Right lobe of liver (tissue), 6 donors: ENCODE results near the gene IZUMO4. TPM values are rescaled to one million over a fixed set of nuclear protein-coding genes. Genes with fewer than 3 reads are reported as not detected.
A peak's percentile ranks its signal among the peaks of the same experiment; 100 is the strongest.

ENCODE experiments used
- ATAC-seq, 4 donors: fragments of 200-7000 bp; cut with Tn5 transposase; one replicate each; pipeline ENCODE4 v1.9.1; 2020; ENCODE audit warnings: mild to moderate bottlenecking in 4 of 4, moderate library complexity in 4 of 4
- DNase-seq, 3 donors: peaks; one replicate each; pipeline ENCODE4 v3.0.0-alpha.2; 2020
- H3K27ac ChIP-seq, 3 donors: fragments of 200-600 bp; one replicate each; pipeline ENCODE4 v1.8.0; 2022
- H3K27me3 ChIP-seq, 2 donors: fragments of 200-600 bp; one replicate each; pipeline ENCODE4 v1.8.0; 2022
- H3K36me3 ChIP-seq, 4 donors: fragments of 200-600 bp; sonication (generic) in 1 of 4; one replicate each; pipeline versions ENCODE4 v1.5.1 to v1.8.0; 2017 to 2022; ENCODE audit warnings: control low read depth in 1 of 4
- H3K4me1 ChIP-seq, 4 donors: fragments of 200-600 bp; sonication (generic) in 1 of 4; one replicate each; pipeline versions ENCODE4 v1.5.1 to v1.8.0; 2017 to 2022; ENCODE audit warnings: control low read depth in 1 of 4
- H3K4me3 ChIP-seq, 3 donors: fragments of 200-600 bp; one replicate each; pipeline ENCODE4 v1.8.0; 2022
- H3K9me3 ChIP-seq, 4 donors: fragments of 200-600 bp; sonication (generic) in 1 of 4; one replicate each; pipeline versions ENCODE4 v1.5.1 to v1.8.0; 2017 to 2022; ENCODE audit warnings: control low read depth in 1 of 4
- POLR2A ChIP-seq: fragments of 450-650 bp; IDR thresholded peaks from one replicate; pipeline ENCODE4 v1.6.1; 2017; ENCODE audit warnings: antibody characterized with exemption, mild to moderate bottlenecking
- WGBS: methylation state at CpG from one replicate; pipeline ENCODE4 v1.1.6; 2018; ENCODE audit warnings: low coverage, low lambda C conversion rate; ENCODE audit not compliant: insufficient coverage; ENCODE audit errors: missing lambda C conversion rate; 5-methylcytosine and 5-hydroxymethylcytosine counted together
- intact Hi-C, 2 donors: fragments of 100-400 bp; cut with DNase I; formaldehyde crosslinking; loops; one replicate each; pipeline versions ENCODE4 v1.11.2 to v1.14.1; 2022
- total RNA-seq, 6 experiments: library from RNA; depleted of rRNA in 2 of 6; stranded (reverse); fragments of >200 nt in 2 of 6; fragmentation: NEBNext Ultra II Directional in 3 of 6; extraction: Animal tissue kit (Norgen Biotek cat#: 25700) in 3 of 6; gene quantifications; one replicate each; pipeline versions ENCODE4 v1.1.0 to v1.2.4, GENCODE V29; 2016 to 2023
- TF ChIP-seq, protein P1 (sequence below), 4 donors: fragments of 200-600 bp in 3 of 4; fragments of 450-650 bp in 1 of 4; IDR thresholded peaks; one replicate each; pipeline versions ENCODE4 v1.5.1 to v1.8.0; 2016 to 2022; ENCODE audit warnings: antibody characterized with exemption in 4 of 4, mild to moderate bottlenecking in 2 of 4
- donor health status: DM: no; HTN: yes; CAD: no.
- donor health status: DM: no; HTN: no; CAD: no.
- donor health status: DM: no; HTN: no; CAD: no.
- donor health status: DM: no; HTN: yes; CAD: no.
- donor health status: DM: no; HTN: yes; CAD: no.

The IZUMO4 gene
- total RNA-seq, 6 experiments from 2014 or later: 1.2 to 6.9 (median 4.2) TPM; not detected in 1

DNA sequence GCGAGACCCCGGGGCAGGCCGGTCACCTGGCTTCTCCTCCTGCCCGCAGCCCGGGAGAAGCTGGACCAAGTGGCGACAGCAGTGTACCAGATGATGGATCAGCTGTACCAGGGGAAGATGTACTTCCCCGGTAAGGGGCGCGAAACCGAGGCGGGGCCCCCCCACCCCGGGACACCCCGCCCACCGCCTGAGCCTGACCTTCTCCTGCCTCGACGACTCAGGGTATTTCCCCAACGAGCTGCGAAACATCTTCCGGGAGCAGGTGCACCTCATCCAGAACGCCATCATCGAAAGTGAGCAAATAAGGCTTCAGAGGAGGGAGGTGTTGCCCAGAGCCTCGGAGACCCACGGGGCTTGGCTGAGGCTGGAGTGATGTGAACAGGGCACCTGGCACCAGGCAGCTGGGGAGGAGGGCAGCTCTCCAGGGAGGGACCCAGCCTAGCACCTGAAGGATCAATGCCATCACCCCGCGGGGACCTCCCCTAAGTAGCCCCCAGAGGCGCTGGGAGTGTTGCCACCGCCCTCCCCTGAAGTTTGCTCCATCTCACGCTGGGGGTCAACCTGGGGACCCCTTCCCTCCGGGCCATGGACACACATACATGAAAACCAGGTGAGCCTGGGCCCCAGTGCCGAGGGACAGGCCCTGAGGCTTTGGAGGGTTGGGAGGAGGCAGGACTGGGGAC is 629 bp downstream of the IZUMO4 start:
- Histone ChIP-seq H3K4me1 (peaks cover 0 to 13% (median 2%) of the 10 kb centered on the region in 4 donors), H3K27me3 (no peaks in the 10 kb centered on the region), H3K9me3 (no peaks in the 10 kb centered on the region), H3K4me3 (peak overlapping the region; percentile 30 to 51 (median 38)), H3K27ac (peak overlapping the region in 1 of 3 donors; percentile 35), H3K36me3 (peaks cover 0 to 26% (median 16%) of the 10 kb centered on the region in 4 donors)
- TF ChIP-seq POLR2A: no peak
- TF ChIP-seq, protein P1, sequence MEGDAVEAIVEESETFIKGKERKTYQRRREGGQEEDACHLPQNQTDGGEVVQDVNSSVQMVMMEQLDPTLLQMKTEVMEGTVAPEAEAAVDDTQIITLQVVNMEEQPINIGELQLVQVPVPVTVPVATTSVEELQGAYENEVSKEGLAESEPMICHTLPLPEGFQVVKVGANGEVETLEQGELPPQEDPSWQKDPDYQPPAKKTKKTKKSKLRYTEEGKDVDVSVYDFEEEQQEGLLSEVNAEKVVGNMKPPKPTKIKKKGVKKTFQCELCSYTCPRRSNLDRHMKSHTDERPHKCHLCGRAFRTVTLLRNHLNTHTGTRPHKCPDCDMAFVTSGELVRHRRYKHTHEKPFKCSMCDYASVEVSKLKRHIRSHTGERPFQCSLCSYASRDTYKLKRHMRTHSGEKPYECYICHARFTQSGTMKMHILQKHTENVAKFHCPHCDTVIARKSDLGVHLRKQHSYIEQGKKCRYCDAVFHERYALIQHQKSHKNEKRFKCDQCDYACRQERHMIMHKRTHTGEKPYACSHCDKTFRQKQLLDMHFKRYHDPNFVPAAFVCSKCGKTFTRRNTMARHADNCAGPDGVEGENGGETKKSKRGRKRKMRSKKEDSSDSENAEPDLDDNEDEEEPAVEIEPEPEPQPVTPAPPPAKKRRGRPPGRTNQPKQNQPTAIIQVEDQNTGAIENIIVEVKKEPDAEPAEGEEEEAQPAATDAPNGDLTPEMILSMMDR (IDR thresholded peaks at IDR 0.05): no peak
- no peak for DNase-seq
- no peak for ATAC-seq
- intact Hi-C loops: no loop called here
- WGBS: 3% methylated on average over 8 of the region's 30 CpGs

DNA sequence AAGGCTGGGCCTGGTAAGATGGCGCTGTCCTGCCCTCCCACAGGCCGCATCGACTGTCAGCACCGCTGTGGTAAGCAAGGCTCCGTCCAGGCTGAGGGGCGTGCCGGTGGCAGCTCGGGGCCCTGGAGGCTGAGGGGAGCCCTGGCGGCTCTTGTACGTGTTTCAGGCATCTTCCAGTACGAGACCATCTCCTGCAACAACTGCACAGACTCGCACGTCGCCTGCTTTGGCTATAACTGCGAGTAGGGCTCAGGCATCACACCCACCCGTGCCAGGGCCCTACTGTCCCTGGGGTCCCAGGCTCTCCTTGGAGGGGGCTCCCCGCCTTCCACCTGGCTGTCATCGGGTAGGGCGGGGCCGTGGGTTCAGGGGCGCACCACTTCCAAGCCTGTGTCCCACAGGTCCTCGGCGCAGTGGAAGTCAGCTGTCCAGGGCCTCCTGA is 1.2 kb downstream of the IZUMO4 start:
- H3K9me3 ChIP-seq: no peaks in the 10 kb centered on the region

DNA sequence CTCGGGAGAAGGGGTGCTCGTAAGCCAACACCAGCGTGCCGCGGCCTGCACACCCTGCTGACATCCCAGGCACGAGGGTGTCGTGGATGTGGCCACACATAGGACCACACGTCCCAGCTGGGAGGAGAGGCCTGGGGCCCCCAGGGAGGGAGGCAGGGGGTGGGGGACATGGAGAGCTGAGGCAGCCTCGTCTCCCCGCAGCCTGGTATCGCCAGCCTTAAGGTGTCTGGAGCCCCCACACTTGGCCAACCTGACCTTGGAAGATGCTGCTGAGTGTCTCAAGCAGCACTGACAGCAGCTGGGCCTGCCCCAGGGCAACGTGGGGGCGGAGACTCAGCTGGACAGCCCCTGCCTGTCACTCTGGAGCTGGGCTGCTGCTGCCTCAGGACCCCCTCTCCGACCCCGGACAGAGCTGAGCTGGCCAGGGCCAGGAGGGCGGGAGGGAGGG is 2.4 kb downstream of the IZUMO4 start:
- no peak for TF ChIP-seq POLR2A
- TF ChIP-seq, protein P1 (IDR thresholded peaks at IDR 0.05): no peak
- H3K4me3 ChIP-seq: no peak overlapping the region
- intact Hi-C loops: no loop called here
- 60% methylated on average over 4 of the region's 16 CpGs for WGBS
- no peak overlapping the region for H3K27ac ChIP-seq
- ATAC-seq: no peak
- H3K4me1 ChIP-seq: peaks cover 0 to 12% (median 2%) of the 10 kb centered on the region in 4 donors
- no peak for DNase-seq
- H3K9me3 ChIP-seq: no peaks in the 10 kb centered on the region
- peaks cover 0 to 32% (median 17%) of the 10 kb centered on the region in 4 donors for H3K36me3 ChIP-seq
- H3K27me3 ChIP-seq: no peaks in the 10 kb centered on the region

More for the DNA sequence above, 1.2 kb downstream of the IZUMO4 start:
- Histone ChIP-seq H3K27ac (no peak overlapping the region), H3K4me3 (no peak overlapping the region), H3K36me3 (peaks cover 0 to 28% (median 16%) of the 10 kb centered on the region in 4 donors), H3K27me3 (no peaks in the 10 kb centered on the region), H3K4me1 (peaks cover 0 to 13% (median 2%) of the 10 kb centered on the region in 4 donors)
- intact Hi-C loops: no loop called here
- no peak for DNase-seq
- no peak for ATAC-seq
- TF ChIP-seq, protein P1 (IDR thresholded peaks at IDR 0.05): no peak
- TF ChIP-seq POLR2A: no peak
- 100% methylated on average over 2 of the region's 23 CpGs for WGBS

DNA sequence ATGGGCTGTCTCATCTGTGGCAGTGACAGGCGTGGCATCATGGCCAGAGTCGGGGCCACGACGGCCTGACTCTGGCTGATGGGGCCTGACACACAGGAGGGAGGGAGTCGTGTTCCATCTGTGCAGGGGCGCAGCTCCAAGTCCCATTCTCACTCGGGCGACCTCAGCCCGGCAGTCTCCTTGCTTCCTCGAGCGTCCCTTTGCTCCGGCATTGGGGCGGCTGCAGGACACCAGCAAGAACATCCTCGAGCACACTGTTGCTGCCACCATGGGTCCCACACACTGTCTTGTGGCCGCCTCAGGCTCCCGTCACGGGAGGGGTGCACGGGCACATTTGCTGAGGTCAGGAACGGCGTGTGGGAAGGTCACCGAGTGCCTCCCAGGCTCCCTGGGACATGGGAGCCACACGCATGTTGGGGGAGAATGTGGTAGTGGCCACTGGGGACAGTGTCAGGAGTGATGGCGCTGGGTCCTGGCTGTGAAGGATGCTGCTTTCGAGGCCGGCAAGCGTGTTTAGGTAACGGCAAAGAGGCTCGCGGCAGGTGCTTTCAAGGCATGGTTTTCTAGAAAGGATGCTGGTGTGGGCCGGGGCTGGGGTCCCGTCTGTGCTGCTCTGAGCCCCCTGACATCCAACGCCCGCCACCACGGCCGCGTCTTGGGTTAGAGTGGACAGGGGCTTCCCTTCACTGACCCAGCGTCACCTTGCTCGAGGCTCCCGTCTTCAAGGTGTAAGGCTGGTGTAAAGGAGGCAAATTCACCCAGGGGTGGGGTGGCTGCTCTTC is 3.4 kb downstream of the IZUMO4 start:
- TF ChIP-seq, protein P1 (IDR thresholded peaks at IDR 0.05): no peak
- no peak for TF ChIP-seq POLR2A
- Histone ChIP-seq H3K27ac (no peak overlapping the region), H3K4me3 (no peak overlapping the region), H3K36me3 (peaks cover 0 to 32% (median 17%) of the 10 kb centered on the region in 4 donors), H3K9me3 (no peaks in the 10 kb centered on the region), H3K27me3 (no peaks in the 10 kb centered on the region), H3K4me1 (peaks cover 0 to 6% (median 2%) of the 10 kb centered on the region in 4 donors)
- 94% methylated on average over 10 of the region's 39 CpGs for WGBS
- intact Hi-C loops: no loop called here
- ATAC-seq (no peak), DNase-seq (peak in 1 of 3 donors; percentile 27)
